ENCODE results near the gene ZNF775. TPM values are rescaled to one million over a fixed set of nuclear protein-coding genes. Genes with fewer than 3 reads are reported as not detected.
A peak's percentile ranks its signal among the peaks of the same experiment; 100 is the strongest.

Gene ZNF775
- polyA plus RNA-seq, 3 donors = 1.3 to 2.7 (median 1.4) TPM

- no peaks in the 10 kb centered on the region for H3K36me3 Mint-ChIP-seq
These were observed 54.1 kb downstream of the ZNF775 start for GRCh38 chr7:150432915-150433892.

More at GRCh38 chr7:150432915-150433892, 54.1 kb downstream of the ZNF775 start:
- intact Hi-C loops (cut with micrococcal nuclease) = no loop called here
- Histone ChIP-seq H3K27me3 (ENCODE audit: control insufficient read depth in 2 of 2, insufficient read depth in 2 of 2, low read length in 2 of 2) (peaks cover 0 to 21% of the 10 kb centered on the region in 2 donors), H2AFZ (ENCODE audit: insufficient read depth, low read depth, low read length, poor library complexity, severe bottlenecking) (no peak overlapping the region), H3K4me1 (ENCODE audit: control insufficient read depth in 1 of 2, insufficient read depth in 2 of 2, low read length in 2 of 2) (peaks cover 44 to 47% of the 10 kb centered on the region in 2 donors), H3K79me2 (ENCODE audit: insufficient read depth, low read length) (no peaks in the 10 kb centered on the region), H3K4me3 (replicated peaks in 1 of 3; ENCODE audit: low read depth in 2 of 3, low read length in 3 of 3) (peak overlapping the region in 1 of 3 experiments; percentile 35), H3K4me2 (replicated peaks; ENCODE audit: extremely low read depth, low read length, poor library complexity, severe bottlenecking) (peak overlapping the region; percentile 62), H3K9ac (ENCODE audit: insufficient read depth, low read length, poor library complexity, severe bottlenecking) (no peak overlapping the region), H3K36me3 (replicated peaks in 1 of 2; ENCODE audit: control insufficient read depth in 1 of 2, insufficient read depth in 2 of 2, low read length in 2 of 2) (no peaks in the 10 kb centered on the region), H3K27ac (ENCODE audit: low read depth in 1 of 2, low read length in 2 of 2) (no peak overlapping the region), H4K20me1 (ENCODE audit: insufficient read depth, low read length) (peaks cover 24% of the 10 kb centered on the region), H3K9me3 (replicated peaks in 1 of 2; ENCODE audit: control insufficient read depth in 1 of 2, insufficient read depth in 1 of 2, low read length in 2 of 2) (no peaks in the 10 kb centered on the region)
- Mint-ChIP-seq H3K27ac (peak overlapping the region in 4 of 7 donors; percentile 34 to 89 (median 63)), H3K4me1 (peaks cover 49% of the 10 kb centered on the region), H3K4me3 (peak overlapping the region; percentile 63 to 91), H3K9me3 (peaks cover 0 to 11% (median 4%) of the 10 kb centered on the region in 7 donors), H3K27me3 (ENCODE audit: low read depth in 3 of 3) (peaks cover 28 to 50% (median 47%) of the 10 kb centered on the region in 3 donors)
- WGBS (ENCODE audit: insufficient coverage) = 54% methylated on average over 11 of the region's 14 CpGs
- no peak for TF ChIP-seq CTCF (IDR thresholded peaks at IDR 0.05)
- peak; percentile 60 to 83 (median 67) for DNase-seq
